GM18505 (cell line): ENCODE measurements around the gene THG1L.

ENCODE experiments used
- ATAC-seq: cut with Tn5 transposase; IDR thresholded peaks from one replicate; pipeline ENCODE4 v1.9.1; 2021; ENCODE audit not compliant: unreplicated experiment
- POLR2A ChIP-seq: IDR thresholded peaks from 4 replicates; pipeline ENCODE4 v1.6.1; 2011; ENCODE audit warnings: borderline replicate concordance; ENCODE audit not compliant: insufficient read depth, insufficient read length; ENCODE audit errors: extremely low read depth

Gene THG1L

DNA sequence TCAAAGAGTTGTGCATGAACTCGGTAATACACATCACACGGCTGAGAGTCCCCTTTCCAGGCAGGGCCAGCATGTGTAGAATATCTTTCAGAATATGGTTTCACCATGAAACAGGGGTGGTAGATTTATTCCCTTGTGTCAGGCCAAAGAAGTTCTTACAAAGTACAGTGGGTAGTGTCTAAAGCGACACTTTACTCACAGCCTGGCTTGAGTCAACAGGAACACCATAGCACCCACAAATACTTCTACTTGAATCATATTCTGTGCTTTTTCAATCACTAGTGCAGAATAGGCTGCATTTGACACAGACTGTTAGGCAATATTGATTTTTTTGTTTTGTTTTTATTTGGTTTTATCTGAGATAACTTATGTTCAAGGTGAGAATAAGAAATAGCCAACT lies 24.9 kb downstream of the THG1L start:
- no peak for ATAC-seq
- no peak for TF ChIP-seq POLR2A

DNA sequence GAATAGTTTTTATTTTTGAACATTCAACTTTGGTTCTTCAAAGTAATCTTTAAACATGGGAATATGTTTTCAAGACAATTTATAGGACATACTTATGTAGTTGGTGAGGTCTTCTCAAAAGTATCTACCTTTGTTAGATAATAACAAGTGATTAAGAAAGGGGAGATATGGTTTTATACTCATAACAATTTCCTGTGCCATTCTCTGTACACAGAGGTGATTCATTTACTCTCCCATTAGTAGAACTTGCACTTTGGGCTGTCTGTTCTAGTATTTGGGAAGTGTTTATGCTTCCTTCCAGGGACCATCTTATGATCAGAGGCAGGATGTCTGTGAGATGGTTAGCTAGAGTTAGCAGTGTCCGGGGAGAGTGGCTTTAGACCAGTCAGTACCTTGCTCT lies 27.5 kb downstream of the THG1L start:
- no peak for ATAC-seq
- TF ChIP-seq POLR2A = no peak

DNA sequence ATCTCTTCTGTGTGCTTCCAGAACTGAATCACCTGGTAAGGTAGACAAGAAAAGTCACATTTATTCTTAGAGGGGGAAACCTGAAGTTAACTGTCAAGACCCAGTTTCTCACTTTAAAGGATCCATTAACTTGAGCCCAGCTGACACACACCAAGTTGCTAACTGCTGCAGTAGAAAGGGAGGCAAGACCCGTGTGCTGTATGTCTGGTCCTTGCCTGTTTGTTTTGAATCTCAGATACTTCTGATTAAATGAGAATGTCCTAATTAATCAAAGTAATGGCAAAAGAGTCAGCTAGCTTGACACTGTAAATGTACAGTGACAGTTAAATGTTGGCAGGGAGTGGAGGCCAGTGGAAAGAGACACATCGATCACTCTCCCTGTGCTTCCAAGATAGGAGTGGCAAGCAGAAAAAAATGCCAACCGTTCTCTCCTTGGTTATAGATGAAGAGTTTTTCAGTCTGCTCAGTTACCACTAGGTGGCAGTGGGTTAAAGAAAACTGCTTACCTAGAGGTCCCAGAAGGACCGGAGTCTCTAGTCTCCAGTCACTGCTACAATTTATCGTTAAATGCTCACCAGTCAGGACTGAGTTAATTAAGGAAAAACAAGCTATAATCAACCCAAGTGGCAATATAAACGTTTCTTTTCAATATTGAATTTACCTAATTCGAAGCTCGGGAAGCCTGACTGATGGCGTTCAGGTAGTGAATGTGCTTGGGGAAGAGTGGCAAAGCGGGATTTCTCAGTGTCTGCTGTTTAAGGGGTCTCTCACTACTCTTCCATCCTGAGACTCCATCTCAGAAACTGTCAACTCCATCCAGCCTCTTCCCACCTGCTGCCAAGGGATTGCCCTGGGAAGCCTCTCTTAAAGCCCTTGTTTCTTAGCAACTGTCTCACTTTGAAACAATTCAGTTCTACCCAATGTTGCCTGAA lies 30.7 kb downstream of the THG1L start:
- ATAC-seq = peak; percentile 75
- no peak for TF ChIP-seq POLR2A

DNA sequence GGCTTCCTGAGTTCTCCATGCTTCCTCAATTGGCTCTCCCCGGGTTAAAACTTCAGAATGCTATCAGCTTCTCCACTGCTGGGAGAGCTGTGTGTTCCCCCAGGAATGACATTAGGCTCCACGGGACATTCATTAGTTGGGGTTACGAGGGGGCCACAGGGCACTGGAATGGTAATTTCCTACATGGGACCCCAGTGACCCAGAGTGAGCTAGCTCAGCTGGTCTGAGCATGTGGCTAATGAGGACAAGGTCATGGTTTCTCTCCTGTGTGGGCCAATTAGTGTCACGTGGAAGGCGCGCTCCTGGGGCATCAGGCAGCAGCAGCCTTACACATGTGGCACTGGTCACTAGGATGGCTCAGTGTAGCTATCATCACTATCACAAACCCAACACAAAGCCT lies 33.3 kb downstream of the THG1L start:
- no peak for TF ChIP-seq POLR2A
- no peak for ATAC-seq

DNA sequence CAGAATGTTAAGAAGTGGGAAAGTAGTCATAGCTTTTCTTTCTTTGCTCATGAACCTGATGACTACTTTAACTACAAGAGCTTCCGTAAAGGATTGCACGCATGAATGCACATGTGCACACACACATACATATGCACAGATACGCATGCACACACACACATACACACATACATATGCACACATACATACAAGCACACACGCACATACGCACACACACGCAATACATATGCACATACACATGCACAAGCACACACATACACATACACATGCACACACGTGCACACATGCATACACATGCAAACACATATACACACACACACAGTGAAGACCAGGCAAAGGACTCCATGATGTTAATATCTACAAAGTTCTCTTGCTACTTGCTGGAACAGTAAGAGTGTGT lies 35.2 kb downstream of the THG1L start:
- no peak for TF ChIP-seq POLR2A
- ATAC-seq = no peak

DNA sequence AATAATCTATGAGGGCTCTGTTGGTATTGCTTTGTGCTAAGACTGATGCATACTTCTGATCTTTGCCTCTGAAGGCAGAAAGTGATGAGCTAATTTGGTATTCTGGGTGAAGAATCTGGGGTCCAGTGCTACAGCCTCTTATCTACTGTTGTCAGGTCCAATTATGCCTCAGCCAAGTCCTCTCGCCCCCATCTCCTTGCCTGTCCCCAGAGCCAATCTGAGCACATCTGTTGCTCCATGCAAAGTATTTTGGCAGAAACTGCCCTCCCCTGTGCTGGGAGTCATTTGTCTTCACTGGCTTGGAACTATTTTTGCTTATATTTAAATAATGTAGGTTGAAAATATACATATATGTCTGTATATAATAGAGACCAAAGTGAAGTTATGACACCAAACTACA lies 35.7 kb downstream of the THG1L start:
- no peak for TF ChIP-seq POLR2A
- no peak for ATAC-seq

DNA sequence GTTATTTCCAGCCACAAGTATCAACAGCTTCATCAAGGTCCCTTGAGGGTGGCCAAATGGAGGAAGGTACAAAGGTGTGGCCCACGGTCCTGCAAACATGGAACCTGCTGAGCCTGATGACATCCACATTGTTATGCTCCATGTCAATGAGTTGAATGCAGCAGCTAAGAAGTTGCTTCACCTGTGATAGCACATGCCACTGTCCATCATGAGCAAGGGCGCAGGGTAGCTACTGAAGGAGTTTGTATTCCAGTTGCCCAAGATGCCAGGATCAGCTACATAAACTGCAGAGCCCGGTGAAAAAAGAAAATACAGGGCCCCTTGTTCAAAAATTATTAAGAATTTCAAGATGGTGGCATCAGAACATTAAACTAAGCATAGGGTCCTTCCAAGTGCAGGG lies 36.5 kb downstream of the THG1L start:
- ATAC-seq = no peak
- TF ChIP-seq POLR2A = no peak

DNA sequence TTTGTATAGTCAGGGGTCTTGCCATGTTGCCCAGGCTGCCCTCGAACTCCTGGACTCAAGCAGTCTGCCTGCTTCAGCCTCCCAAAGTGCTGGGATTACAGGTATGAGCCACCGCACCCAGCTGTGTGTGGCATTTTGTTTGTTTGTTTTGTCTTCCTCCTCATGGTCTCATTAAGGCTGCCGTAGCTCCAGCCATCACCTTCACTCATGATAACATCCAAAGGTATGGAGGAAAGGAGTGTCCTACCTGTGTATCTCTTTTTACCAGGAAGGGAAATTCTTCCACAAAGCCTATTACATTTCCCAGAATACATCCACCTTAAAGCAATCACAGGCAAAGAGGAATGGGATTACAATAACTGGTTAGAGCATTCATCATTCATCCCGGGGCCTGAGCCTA lies 39.4 kb downstream of the THG1L start:
- ATAC-seq = no peak
- TF ChIP-seq POLR2A = no peak

DNA sequence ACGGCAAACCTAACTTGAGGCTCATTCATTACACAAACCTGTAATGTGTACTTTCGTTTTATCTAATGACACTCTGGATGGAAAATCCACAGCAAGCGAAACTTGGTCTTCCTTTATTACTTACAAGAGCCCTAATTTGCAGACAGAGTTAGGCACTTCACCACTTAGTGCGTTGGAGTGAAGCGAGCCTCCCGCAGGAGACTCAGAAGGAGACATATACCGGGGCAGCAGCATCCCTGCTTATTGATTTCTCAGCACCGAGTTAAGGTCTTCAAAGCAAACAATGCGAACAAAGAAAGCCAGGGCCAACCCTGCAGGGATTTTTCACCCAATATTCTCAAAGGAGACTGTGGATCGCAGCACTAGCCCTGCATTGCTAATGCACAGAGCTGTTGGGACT lies 40.9 kb downstream of the THG1L start:
- ATAC-seq = no peak
- no peak for TF ChIP-seq POLR2A

DNA sequence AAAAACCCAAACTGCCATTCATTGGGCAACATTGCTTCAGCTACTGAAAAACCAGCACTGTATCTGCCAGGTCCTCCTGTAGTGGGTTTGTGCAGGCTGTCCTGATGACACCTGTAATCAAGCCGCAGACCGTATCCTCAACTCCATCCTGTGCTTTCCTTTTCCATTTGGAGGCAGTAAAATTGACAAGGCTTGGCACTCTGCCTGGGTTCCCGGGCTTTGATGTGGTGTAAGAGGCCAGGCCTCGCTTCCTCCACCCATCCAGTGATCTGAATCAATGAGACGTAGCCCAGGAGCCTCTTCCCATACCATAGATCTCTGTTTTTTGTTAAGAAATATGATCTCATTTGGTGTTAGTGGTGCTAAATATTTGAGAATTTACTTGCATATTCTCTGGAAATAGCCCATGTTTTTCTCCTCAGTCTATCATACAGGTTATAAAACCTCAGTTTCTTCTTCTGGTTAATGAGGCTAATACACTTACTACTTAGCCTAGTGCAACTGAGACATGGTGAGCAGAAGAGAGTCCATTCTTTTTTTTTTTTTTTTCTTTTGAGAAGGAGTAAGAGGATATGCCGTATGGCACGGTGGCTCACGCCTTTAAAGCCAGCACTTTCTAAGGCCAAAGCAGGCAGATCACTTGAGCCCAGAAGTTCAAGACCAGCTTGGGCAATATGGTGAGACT lies 47.0 kb downstream of the THG1L start:
- TF ChIP-seq POLR2A = no peak
- ATAC-seq = no peak

DNA sequence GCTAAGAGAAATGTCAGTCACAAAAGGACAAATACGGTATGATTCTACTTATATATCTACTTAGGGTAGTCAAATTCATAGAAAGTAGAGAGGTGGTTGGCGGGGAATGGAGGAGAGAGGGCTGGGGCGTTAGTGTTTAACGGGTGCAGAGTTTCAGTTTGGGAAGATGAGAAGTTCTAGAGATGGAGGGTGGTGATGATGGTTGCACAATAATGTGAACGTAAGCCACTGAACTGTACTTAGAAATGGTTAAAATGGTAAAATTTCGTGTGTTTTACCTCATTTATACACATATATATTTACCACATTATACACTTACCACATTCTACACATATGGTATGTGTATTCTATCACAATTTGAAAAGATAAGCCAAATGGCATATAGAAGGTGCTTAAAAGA lies 48.0 kb downstream of the THG1L start:
- TF ChIP-seq POLR2A = no peak
- ATAC-seq = no peak

DNA sequence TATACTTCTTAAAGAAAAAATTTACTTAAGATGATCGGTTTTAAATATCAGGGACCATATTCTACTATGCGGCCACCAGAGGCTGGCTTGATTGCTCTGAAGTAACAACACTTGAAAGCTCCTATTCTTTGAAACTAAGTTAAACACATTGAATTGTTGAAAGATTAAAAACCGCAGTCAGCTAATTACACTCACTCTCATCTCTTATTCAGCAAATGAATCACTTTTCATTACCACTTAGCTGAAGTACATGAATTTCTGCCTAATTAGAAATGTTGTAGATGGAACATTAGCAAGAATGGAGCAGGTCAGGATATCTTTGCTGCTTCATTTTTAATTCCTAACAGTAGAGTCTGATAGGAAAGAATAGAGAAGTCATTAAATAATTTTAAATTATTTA lies 54.6 kb downstream of the THG1L start:
- ATAC-seq = no peak
- no peak for TF ChIP-seq POLR2A
